SHP77 (cell line): ENCODE results near the gene SLC39A13.

Source experiments
- DNase-seq, 2 experiments: peaks; one replicate each; lab custom pipeline; 2025; lab: John Stamatoyannopoulos, UW

The SLC39A13 gene

GRCh38 chr11:47384498-47384897 is 23.9 kb upstream of the SLC39A13 start:
- DNase-seq, result no peak

DNA sequence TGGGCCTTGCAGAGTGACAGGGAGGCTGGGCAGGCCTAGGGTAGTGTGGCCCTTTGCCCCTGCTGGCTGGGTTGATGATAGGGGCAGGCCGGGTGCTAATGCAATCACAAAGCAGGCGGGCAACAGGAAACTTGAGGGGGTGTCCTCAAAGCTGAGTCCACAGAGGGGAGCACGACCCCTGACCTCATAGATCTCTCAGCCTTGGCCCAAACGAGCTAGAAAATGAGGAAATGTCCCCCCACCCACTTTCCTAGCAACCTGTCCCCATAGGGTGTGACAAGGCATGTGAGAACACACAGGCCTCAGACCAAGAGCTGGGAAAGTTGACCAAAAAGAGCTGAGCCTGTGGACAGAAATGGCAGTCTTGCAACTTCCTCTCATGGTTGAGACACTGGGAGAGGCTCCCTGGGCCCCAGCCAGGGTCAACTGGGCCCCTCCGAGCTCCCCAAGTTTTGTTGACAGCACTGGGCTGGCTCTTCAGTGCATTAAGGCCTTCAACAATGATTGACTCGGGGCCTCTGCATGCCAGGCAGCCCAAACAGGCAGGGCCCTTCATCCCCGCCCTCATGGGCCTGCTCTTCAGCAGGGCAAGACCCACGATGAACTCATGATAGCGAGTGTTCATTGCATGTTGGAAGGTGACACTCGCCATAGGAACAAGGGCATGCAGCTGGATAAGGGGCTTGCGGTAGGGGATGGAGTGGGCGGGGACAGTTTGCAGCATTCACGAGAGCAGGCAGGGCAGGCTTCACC is 20.3 kb upstream of the SLC39A13 start:
- DNase-seq, result no peak

- DNase-seq, result no peak
Observed at GRCh38 chr11:47388697-47389576, 19.5 kb upstream of the SLC39A13 start.

- DNase-seq, result no peak
Observed at GRCh38 chr11:47389577-47390421, 18.6 kb upstream of the SLC39A13 start.

DNA sequence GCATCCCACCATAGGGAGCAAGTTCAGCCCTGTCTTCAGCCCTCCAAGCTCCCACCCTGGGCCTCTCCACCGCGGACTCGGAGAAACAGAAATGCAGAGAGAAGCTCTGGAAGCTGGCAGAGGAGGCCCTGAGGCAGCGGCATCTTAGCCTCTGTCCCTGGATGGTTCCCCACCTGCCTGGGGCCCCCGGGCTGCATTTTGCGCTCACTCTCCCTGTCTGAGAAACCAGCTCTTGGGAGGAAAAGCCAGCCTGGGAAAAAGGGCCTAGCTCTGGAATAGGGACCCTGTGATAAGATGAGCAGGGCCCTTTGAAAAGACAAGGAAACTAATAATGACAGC is 18.0 kb upstream of the SLC39A13 start:
- no peak for DNase-seq

DNA sequence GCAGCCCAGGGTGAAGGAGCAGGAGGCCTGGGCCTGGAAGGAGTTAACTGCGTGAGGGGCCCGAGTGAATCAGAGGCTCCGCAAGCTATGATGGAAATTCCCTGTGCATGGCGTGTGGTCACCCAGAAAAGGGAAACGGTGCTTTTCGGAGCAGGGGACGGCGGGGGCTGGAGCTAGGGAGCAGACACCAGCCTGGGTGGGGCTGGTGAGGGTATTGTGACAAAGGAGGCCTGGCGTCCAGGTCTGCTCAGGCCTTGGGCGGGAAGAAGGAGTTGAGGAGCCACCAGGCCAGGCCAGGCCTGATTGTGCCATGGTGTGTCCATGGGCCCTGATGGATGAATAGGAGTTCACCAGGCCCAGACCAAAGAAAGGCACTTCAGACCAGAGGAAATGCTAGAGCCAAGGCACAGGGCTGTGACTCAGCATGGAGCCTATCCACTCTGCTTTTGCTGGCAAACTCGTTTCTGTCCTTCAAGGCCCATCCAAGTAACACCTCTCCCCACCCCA is 17.3 kb upstream of the SLC39A13 start:
- no peak for DNase-seq

- DNase-seq, result no peak
Observed at GRCh38 chr11:47391711-47392432, 16.5 kb upstream of the SLC39A13 start.

- no peak for DNase-seq
Observed at GRCh38 chr11:47392546-47393162, 15.7 kb upstream of the SLC39A13 start.

DNA sequence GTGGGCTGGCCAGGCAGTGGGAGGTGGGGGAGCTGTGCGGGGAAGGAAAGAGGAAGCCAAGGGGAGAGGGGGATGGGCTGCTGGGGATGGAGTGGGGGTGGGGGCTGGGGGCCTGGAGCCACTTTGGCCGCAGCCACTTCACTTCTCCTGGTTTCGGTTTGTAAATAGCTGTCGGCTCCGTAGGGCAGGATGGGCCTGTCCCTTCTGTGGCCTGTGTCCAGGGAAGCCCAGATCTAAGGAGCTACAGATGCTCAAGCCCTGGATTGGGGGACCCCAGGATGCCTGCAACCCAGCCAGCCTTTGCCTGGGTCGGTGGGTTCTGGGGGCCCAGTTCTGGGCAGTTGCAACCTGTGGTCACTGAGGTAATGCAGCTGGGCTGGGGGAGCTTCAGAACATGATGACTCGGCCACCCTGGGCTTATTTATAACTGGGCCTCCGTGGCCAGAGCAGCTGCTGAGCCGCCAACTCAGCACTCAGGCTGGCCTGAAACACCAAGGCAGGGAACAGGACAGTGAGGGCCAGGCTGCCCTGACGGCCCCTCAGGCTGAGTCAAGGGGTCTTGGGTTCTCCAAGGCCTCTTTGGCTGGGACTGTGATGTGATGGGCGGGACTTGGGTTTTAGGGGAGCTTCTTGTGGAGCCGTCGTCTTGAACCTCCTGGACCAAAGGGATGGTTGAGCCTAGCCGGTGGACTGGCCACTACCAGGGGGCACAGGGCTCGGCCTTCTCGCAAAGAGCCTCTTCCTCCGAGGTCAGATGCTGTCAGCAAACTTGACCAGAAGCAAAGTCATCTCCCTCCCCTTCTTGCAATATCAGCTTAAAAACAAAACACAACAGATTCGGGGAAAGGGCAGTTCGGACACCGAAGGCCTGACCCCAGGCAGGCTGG is 15.0 kb upstream of the SLC39A13 start:
- no peak for DNase-seq

DNA sequence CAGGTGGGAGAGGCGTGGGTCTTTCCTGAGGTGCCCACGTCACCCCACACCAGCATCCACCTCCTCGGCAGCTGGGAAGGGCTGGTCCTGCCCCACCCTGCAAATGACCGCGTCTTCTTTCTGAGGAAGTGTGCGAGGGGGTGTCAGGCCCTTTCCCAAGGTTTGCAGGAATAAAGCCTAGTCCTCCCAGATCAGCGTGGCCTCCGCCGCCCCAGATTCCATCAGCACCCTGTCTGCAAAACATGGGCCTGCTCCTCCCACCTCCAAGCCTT is 14.4 kb upstream of the SLC39A13 start:
- DNase-seq, result no peak

GRCh38 chr11:47394322-47395222 is 13.8 kb upstream of the SLC39A13 start:
- peak; percentile 13 to 61 for DNase-seq

- no peak for DNase-seq
Observed at GRCh38 chr11:47395223-47396048, 13.0 kb upstream of the SLC39A13 start.

DNA sequence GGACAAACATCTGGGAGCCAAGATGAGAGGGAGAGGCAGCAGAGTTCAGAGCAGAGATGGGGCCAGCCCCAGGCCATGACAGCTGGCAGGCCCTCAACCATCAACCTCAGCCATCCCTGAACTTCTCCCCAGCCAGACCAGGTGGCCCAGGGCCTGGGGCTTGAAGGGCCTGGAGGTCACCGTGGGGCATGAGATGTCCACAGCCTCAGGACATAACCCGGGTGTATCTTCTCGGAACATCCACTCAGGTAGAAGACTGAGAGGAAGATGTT is 12.4 kb upstream of the SLC39A13 start:
- DNase-seq, result no peak

DNA sequence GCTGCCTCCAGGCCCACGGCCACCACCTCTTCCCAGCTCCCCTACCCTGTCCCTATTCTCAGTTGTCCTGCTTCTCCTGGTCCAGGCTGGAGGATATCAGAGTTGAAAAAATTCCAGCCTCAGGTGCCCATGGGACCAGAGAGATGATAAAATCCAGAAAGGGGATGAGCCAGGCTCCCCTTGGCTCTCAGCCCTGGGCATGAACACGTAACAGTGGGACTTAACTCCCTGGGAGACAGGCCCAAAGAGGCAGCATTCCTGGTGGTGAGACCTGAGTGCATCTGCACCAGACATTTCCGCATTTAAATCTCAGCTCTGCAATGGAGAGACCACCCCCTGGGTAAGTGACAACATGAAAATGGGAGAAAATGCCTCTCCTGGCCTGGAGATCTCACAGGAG is 10.4 kb upstream of the SLC39A13 start:
- no peak for DNase-seq

DNA sequence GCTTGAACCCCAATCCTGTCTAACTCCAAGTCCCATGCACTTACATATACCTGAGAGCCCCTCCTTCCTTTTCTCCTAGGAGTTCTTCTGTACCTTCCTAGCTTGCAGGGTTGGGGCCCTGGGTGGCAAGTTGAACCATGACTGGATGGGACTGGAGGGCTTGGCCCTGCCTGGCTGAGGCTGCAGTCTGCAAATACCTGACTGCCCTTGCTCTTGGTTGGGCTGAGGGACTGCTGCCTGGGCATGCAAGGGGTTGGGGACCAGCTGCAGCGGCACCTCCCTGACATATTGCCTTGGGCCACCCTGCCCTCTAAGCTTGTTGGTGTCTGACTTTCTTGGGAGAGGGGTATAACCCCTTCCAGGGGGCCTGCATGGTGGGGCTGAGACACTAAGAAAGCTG is 9.8 kb upstream of the SLC39A13 start:
- no peak for DNase-seq

GRCh38 chr11:47399860-47400767 is 8.3 kb upstream of the SLC39A13 start:
- no peak for DNase-seq

- DNase-seq, result no peak
Observed at GRCh38 chr11:47400768-47401279, 7.6 kb upstream of the SLC39A13 start.
